Ovary (tissue), 3 donors: Measurements from ENCODE around the gene TLE7.

Experiments
- EP300 ChIP-seq: sonication (generic); formaldehyde crosslinking; IDR thresholded peaks from one replicate; pipeline ENCODE4 v1.6.1; 2017; ENCODE audit warnings: antibody characterized with exemption
- POLR2A ChIP-seq: fragments of 450-650 bp; IDR thresholded peaks from one replicate; pipeline ENCODE4 v1.6.1; 2017; ENCODE audit warnings: antibody characterized with exemption, mild to moderate bottlenecking, moderate library complexity
- TF ChIP-seq, protein P1 (sequence below), 3 donors: fragments of 450-650 bp in 2 of 3; fragments of 200-600 bp in 1 of 3; IDR thresholded peaks; one replicate each; pipeline versions ENCODE4 v1.5.1 to v1.8.0; 2016 to 2022; ENCODE audit warnings: antibody characterized with exemption in 3 of 3, mild to moderate bottlenecking in 1 of 3
- donor health status: DM: no; HTN: no; CAD: no.

DNA sequence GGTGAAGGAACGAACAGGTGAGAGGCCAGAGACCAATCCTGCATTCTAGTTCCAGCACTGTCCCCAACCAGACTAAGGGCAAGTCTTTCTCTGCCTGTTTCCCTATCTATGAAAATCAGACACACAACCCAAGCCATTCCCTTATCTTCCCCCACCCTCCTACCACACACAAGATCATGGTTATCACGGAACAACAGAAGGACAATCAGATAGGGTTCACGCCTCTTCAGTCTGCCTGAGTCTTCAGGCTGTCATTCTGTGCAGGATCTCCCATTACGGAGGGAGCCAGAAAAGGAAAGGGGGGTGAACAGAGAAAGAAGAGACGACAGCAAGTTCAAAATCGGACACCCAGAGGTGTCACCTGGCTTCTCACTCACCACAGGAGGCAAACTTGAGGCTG, 11.1 kb downstream of the TLE7 start:
- TF ChIP-seq POLR2A (no peak), EP300 (no peak)
- TF ChIP-seq, protein P1, sequence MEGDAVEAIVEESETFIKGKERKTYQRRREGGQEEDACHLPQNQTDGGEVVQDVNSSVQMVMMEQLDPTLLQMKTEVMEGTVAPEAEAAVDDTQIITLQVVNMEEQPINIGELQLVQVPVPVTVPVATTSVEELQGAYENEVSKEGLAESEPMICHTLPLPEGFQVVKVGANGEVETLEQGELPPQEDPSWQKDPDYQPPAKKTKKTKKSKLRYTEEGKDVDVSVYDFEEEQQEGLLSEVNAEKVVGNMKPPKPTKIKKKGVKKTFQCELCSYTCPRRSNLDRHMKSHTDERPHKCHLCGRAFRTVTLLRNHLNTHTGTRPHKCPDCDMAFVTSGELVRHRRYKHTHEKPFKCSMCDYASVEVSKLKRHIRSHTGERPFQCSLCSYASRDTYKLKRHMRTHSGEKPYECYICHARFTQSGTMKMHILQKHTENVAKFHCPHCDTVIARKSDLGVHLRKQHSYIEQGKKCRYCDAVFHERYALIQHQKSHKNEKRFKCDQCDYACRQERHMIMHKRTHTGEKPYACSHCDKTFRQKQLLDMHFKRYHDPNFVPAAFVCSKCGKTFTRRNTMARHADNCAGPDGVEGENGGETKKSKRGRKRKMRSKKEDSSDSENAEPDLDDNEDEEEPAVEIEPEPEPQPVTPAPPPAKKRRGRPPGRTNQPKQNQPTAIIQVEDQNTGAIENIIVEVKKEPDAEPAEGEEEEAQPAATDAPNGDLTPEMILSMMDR (IDR thresholded peaks at IDR 0.05): no peak
